Skeletal muscle satellite cell (primary cell): ENCODE measurements around the gene MZT2B.
"Not testable (repeated sequence)": the region's sequence is repeated elsewhere in the genome, so short reads cannot be mapped to it uniquely, and the experiment has no call there.

Experiments
- H3K27me3 ChIP-seq: 2 replicates; pipeline ENCODE4 v1.7.0; 2013; ENCODE audit warnings: low read length; ENCODE audit not compliant: control insufficient read depth, insufficient read depth
- H3K36me3 ChIP-seq: 2 replicates; pipeline ENCODE4 v1.7.0; 2013; ENCODE audit warnings: mild to moderate bottlenecking, control low read depth, low read length; ENCODE audit not compliant: insufficient read depth
- H3K4me1 ChIP-seq: 2 replicates; pipeline ENCODE4 v1.7.0; 2013; ENCODE audit warnings: low read length; ENCODE audit not compliant: control insufficient read depth, insufficient read depth
- H3K4me2 ChIP-seq: 2 replicates; pipeline ENCODE4 v1.7.0; 2013; ENCODE audit warnings: mild to moderate bottlenecking, low read length
- H3K4me3 ChIP-seq: 2 replicates; pipeline ENCODE4 v1.7.0; 2013; ENCODE audit warnings: low read length
- H3K9ac ChIP-seq: 2 replicates; pipeline ENCODE4 v1.7.0; 2013; ENCODE audit warnings: mild to moderate bottlenecking, low read depth, low read length, moderate library complexity
- H3K9me3 ChIP-seq: replicated peaks from 2 replicates; pipeline ENCODE4 v1.7.0; 2013; ENCODE audit warnings: mild to moderate bottlenecking, control low read depth, low read length

MZT2B gene

DNA sequence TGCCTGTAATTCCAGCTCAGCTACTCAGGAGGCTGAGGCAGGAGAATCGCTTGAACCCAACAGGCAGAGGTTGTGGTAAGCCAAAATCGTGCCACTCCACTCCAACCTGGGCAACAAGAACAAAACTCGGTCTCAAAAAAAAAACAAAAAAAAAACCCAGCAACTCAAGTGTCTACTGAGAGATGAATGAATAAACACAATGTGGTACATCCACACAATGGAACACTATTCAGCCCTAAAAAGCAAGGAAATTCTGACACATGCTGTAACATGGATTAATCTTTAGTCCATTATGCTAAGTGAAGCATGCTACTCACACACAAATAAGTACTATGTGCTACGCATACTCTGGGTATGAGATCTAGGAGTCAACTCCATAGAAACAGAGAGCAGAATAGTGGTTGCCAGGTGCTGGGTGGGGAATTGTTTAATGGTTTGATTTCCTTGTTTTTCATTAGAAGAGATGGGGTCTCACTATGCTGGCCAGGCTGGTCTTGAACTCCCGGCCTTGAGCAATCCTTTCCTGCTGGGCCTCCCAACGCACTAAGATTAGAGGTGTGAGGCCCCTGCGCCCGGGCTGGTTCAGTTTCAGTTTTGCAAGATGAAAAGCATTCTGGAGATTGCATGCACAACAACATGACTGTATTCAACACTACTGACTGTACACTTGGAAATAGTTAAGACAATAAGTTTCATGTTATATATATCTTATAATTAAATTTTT is 16.6 kb upstream of the MZT2B start:
- Histone ChIP-seq H3K4me2 (no peak overlapping the region), H3K9me3 (no peaks in the 10 kb centered on the region), H3K4me1 (no peaks in the 10 kb centered on the region), H3K27me3 (no peaks in the 10 kb centered on the region), H3K9ac (no peak overlapping the region), H3K4me3 (no peak overlapping the region), H3K36me3 (peaks cover 37% of the 10 kb centered on the region)

DNA sequence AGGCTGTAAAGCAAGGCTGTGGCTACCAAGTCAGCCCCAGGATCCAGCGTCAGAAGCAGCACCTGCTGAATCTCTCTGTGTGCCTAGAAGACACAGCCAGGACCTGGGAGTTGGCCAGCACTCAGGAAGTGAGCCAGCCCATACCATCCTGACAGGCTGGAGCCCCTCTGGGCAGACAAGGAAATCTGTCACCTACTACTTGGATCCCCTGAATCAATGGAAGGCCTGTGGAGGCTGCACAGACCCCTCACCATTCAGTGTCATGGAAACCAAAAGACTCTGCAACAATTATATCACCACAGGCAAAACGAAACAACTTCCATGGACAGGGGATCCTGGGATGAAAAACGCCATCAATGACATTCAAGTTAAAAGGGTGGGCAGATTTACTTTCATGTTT is 15.5 kb upstream of the MZT2B start:
- not testable (repeated sequence) for H3K9ac ChIP-seq, H3K4me1 ChIP-seq, H3K4me3 ChIP-seq, H3K4me2 ChIP-seq, H3K9me3 ChIP-seq, H3K27me3 ChIP-seq
- H3K36me3 ChIP-seq, result peaks cover 41% of the 10 kb centered on the region

GRCh38 chr2:130169163-130169562 is 12.9 kb upstream of the MZT2B start:
- not testable (repeated sequence) for H3K4me3 ChIP-seq, H3K4me1 ChIP-seq, H3K4me2 ChIP-seq, H3K9ac ChIP-seq, H3K27me3 ChIP-seq, H3K9me3 ChIP-seq
- H3K36me3 ChIP-seq, result peaks cover 43% of the 10 kb centered on the region

GRCh38 chr2:130169896-130170295 is 12.2 kb upstream of the MZT2B start:
- peaks cover 47% of the 10 kb centered on the region for H3K36me3 ChIP-seq
- no peaks in the 10 kb centered on the region for H3K4me1 ChIP-seq
- H3K4me3 ChIP-seq, result no peak overlapping the region
- no peak overlapping the region for H3K4me2 ChIP-seq
- H3K9me3 ChIP-seq, result no peaks in the 10 kb centered on the region
- no peak overlapping the region for H3K9ac ChIP-seq
- H3K27me3 ChIP-seq, result no peaks in the 10 kb centered on the region

DNA sequence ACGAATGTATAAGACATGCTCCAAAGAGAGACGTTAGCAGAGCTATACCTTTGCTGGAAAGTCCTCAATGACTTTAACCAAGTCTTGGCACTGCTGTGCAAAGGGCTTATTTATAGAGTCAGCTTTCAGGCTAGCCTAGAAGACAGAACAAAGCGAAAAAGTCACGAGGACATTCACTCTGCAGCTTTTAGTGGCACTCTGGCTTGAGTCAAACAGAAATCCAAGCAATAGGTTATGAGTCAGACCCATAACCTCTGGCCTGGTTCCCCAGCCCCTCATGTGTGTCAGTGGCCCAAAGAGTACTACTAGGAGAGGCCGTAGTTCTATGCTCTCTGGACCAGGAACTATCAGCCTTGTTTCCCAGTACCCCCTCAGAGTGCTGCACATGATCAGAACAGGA is 7.2 kb upstream of the MZT2B start:
- not testable (repeated sequence) for H3K9me3 ChIP-seq, H3K27me3 ChIP-seq, H3K4me3 ChIP-seq, H3K9ac ChIP-seq, H3K4me2 ChIP-seq, H3K4me1 ChIP-seq
- H3K36me3 ChIP-seq, result peaks cover 28% of the 10 kb centered on the region

DNA sequence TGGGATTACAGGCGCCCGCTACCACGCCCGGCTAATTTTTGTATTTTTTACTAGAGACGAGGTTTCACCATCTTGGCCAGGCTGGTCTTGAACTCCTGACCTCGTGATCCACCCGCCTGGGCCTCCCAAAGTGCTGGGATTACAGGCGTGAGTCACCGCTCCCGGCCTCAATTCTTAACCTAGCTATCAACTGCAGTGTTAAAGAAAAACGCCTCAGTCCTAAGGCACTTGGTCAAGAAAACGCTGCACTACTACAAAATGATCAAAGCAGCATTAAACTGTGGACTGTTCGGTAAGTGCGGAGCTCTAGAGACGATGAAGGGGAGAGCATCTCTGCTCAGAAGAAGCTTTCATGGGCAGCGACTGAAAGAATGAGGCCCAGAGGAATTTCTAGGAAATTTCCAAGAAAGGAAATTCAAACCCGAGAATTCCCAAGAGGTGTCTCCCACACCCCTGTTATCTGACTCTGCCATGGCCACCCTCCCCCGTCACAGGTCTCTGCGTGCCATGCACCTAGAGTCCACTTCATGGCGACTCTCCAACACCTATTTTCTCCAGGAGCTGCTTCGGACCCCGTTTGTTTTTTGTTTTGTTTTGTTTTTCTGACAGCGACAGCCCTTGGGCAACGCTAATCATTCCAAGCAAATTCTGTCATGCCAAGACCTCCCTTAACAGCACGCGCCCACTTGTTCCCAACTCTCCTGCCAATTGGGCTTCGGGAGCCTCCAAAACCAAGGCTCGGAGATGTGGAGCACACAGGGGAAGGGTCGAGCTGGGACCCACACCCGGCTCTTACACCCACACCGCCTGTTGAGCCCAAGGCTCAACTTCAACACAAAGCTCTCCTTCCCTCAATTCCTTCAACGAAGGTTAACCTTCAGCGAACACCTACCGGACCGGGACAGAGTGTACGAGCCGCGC is 1.4 kb upstream of the MZT2B start:
- Histone ChIP-seq H3K4me2 (peak overlapping the region; percentile 90), H3K9ac (peak overlapping the region; percentile 98), H3K4me3 (peak overlapping the region; percentile 100)
- not testable (repeated sequence) for H3K36me3 ChIP-seq, H3K4me1 ChIP-seq, H3K9me3 ChIP-seq, H3K27me3 ChIP-seq

DNA sequence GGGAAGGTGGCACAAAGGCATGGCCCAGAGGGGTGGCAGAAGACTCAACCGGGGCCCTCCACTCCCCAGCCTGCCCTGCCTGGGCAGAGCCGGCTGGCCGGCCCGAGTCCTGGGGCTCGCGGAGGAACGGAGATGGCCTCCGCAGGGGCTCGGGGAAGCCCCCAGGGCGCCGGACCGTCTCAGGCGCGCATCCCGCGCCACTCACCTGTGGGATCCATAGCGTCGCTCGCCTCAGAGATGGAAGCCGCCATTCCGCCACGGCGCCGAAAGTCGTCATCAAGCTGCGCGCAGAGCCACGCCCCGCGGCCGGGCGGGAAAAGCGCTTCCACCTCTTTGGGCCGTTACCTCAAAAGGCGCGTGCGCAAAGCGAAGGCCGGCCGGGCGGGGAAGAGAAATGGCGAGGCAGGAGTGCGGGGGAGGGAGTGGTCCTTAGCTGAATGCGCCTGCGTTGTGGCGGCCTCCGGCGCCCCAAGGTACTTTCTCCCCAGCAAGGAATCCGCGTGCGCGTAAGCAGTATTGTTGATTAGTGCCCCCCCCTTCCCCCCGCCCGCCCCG is 660 bp upstream of the MZT2B start, which contains the start of gene SMPD4:
Gene SMPD4, minus strand, starts transcription at position 278 of the 555 bp plus-strand sequence. CDS start 5,010 bp downstream, outside the sequence.
- Histone ChIP-seq H3K27me3 (no peaks in the 10 kb centered on the region), H3K36me3 (peaks cover 5% of the 10 kb centered on the region), H3K4me2 (peak within 1 kb of the TSS; percentile 90), H3K9ac (peak within 1 kb of the TSS; percentile 98), H3K4me1 (peaks cover 9% of the 10 kb centered on the region), H3K4me3 (peak within 1 kb of the TSS; percentile 100), H3K9me3 (no peaks in the 10 kb centered on the region)

GRCh38 chr2:130182826-130183511 is 907 bp downstream of the MZT2B start:
- not testable (repeated sequence) for H3K27me3 ChIP-seq, H3K36me3 ChIP-seq, H3K9me3 ChIP-seq, H3K4me1 ChIP-seq
- Histone ChIP-seq H3K4me2 (peak overlapping the region; percentile 97), H3K4me3 (peak overlapping the region; percentile 100), H3K9ac (peak overlapping the region; percentile 98)

DNA sequence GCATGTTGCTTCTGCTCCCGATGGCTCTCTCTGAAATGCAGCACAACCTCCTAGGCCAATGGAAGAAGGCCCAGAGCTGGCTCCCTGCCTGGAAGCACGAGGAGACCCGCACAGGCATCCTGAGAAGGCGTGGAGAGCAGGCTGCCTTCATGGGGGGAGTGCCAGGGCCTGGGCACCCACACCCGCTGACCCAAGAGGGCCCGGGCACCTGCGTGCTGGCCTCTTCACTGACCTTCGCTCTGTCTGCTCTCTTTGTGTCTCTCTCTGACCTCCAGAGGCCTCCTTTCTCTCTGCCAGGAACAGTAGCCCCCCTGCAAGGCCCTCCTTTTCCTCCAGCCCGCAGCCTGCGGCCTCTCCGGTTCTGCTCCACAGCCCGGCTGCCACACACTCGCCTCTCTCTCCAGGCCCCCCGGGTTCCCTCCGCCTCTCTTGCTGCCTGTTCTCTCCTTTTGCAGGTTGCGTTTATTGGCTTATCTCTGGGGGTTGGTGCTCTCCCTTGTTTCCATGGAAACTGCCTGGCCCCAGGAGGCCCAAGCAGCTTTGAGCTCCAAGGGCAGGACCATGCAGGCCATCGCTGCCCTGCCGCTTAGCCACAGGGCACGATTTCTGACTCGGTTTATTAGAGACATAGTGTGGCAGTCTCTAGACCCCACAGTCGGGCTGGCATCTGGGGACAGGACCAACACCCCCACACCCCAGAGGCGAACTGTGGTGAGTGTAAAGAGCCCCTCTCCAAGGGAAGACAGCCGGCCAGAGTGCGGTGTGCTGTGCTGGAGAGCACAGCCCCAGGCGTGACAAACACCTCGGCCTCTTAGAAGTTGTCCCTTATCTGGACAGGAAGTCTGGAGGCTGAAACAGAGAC is 1.7 kb downstream of the MZT2B start:
- Histone ChIP-seq H3K4me3 (peak overlapping the region; percentile 100), H3K9me3 (no peaks in the 10 kb centered on the region), H3K4me2 (peak overlapping the region; percentile 97), H3K27me3 (no peaks in the 10 kb centered on the region), H3K36me3 (peaks cover 5% of the 10 kb centered on the region), H3K4me1 (peaks cover 9% of the 10 kb centered on the region), H3K9ac (peak overlapping the region; percentile 98)

DNA sequence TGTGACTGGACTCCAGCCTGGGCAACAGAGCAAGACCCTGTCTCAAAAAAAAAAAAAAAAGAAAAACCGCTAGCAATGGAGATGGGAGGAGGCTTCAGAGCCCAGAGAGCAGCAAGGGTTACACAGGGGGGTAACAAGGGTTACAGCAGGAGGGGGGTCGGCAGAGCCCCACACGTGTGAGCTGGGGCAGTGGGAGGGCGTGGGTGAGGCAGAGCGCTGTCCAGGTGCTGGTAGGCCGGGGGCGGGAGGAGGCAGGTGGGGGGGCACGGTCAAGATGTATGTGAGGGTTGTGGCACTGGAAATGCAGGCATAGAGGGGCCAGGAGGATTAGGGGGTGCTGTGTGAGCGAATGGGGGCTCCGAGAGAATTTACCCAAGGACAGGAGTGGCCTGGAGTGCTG is 3.4 kb downstream of the MZT2B start:
- Histone ChIP-seq H3K4me2 (no peak overlapping the region), H3K36me3 (peaks cover 5% of the 10 kb centered on the region), H3K4me1 (peaks cover 9% of the 10 kb centered on the region), H3K9ac (no peak overlapping the region), H3K9me3 (no peaks in the 10 kb centered on the region), H3K27me3 (no peaks in the 10 kb centered on the region), H3K4me3 (no peak overlapping the region)
